Tongue (tissue), 2 donors: ENCODE measurements around the gene UBE3B. TPM values are rescaled to one million over a fixed set of nuclear protein-coding genes. Genes with fewer than 3 reads are reported as not detected.
"Not testable (repeated sequence)": the region's sequence is repeated elsewhere in the genome, so short reads cannot be mapped to it uniquely, and the experiment has no call there.

Source experiments
- DNase-seq: peaks from one replicate; pipeline ENCODE4 v3.0.0-alpha.2; 2015
- total RNA-seq: library from RNA; depleted of rRNA; stranded (reverse); fragments of >200 nt; gene quantifications from one replicate; pipeline ENCODE4 v1.2.3, GENCODE V29; 2014

The UBE3B gene
- total RNA-seq, 1 donor from 2014 or later: 59.7 TPM

GRCh38 chr12:109450980-109451379 lies 26.5 kb upstream of the UBE3B start:
- DNase-seq: no peak

- no peak for DNase-seq
Observed at GRCh38 chr12:109451400-109451799, 26.0 kb upstream of the UBE3B start.

GRCh38 chr12:109452489-109452888 lies 24.9 kb upstream of the UBE3B start:
- DNase-seq: no peak

- DNase-seq: no peak
Observed at GRCh38 chr12:109455706-109456105, 21.7 kb upstream of the UBE3B start.

GRCh38 chr12:109458086-109458485 lies 19.3 kb upstream of the UBE3B start:
- no peak for DNase-seq

GRCh38 chr12:109458771-109459208 lies 18.6 kb upstream of the UBE3B start:
- no peak for DNase-seq

GRCh38 chr12:109459247-109459646 lies 18.2 kb upstream of the UBE3B start:
- no peak for DNase-seq

GRCh38 chr12:109460538-109460937 lies 16.9 kb upstream of the UBE3B start:
- DNase-seq: no peak

GRCh38 chr12:109461049-109461845 lies 16.2 kb upstream of the UBE3B start:
- no peak for DNase-seq

GRCh38 chr12:109461846-109462756 lies 15.3 kb upstream of the UBE3B start:
- peak; percentile 76 for DNase-seq

GRCh38 chr12:109462868-109463692 lies 14.4 kb upstream of the UBE3B start:
- peak; percentile 88 for DNase-seq

- DNase-seq: no peak
Observed at GRCh38 chr12:109463756-109464155, 13.7 kb upstream of the UBE3B start.

GRCh38 chr12:109464642-109465351 lies 12.6 kb upstream of the UBE3B start:
- no peak for DNase-seq

GRCh38 chr12:109466305-109466704 lies 11.1 kb upstream of the UBE3B start:
- DNase-seq: no peak

GRCh38 chr12:109466821-109467220 lies 10.6 kb upstream of the UBE3B start:
- DNase-seq: no peak

- DNase-seq: no peak
Observed at GRCh38 chr12:109467978-109468676, 9.3 kb upstream of the UBE3B start.

GRCh38 chr12:109469517-109469916 lies 7.9 kb upstream of the UBE3B start:
- DNase-seq: no peak

GRCh38 chr12:109473006-109473405 lies 4.4 kb upstream of the UBE3B start:
- no peak for DNase-seq

GRCh38 chr12:109473526-109474270 lies 3.7 kb upstream of the UBE3B start:
- not testable (repeated sequence) for DNase-seq

GRCh38 chr12:109475121-109475520 lies 2.3 kb upstream of the UBE3B start:
- no peak for DNase-seq
